ENCODE results near the gene ZNF823. TPM values are rescaled to one million over a fixed set of nuclear protein-coding genes. Genes with fewer than 3 reads are reported as not detected.
A peak's percentile ranks its signal among the peaks of the same experiment; 100 is the strongest.
"Not testable (repeated sequence)": the region's sequence is repeated elsewhere in the genome, so short reads cannot be mapped to it uniquely, and the experiment has no call there.

The ZNF823 gene
- total RNA-seq, 1 donor = 4.8 TPM

- no peak for DNase-seq (ENCODE audit: low read depth in 2 of 3, low spot score in 2 of 3)
Observed at GRCh38 chr19:11684987-11685675, 53.6 kb downstream of the ZNF823 start.

- no peak for DNase-seq (ENCODE audit: low read depth in 2 of 3, low spot score in 2 of 3)
Observed at GRCh38 chr19:11680689-11681302, 58.0 kb downstream of the ZNF823 start.

- no peak for DNase-seq (ENCODE audit: low read depth in 2 of 3, low spot score in 2 of 3)
Observed at GRCh38 chr19:11678504-11678903, 60.2 kb downstream of the ZNF823 start.

DNA sequence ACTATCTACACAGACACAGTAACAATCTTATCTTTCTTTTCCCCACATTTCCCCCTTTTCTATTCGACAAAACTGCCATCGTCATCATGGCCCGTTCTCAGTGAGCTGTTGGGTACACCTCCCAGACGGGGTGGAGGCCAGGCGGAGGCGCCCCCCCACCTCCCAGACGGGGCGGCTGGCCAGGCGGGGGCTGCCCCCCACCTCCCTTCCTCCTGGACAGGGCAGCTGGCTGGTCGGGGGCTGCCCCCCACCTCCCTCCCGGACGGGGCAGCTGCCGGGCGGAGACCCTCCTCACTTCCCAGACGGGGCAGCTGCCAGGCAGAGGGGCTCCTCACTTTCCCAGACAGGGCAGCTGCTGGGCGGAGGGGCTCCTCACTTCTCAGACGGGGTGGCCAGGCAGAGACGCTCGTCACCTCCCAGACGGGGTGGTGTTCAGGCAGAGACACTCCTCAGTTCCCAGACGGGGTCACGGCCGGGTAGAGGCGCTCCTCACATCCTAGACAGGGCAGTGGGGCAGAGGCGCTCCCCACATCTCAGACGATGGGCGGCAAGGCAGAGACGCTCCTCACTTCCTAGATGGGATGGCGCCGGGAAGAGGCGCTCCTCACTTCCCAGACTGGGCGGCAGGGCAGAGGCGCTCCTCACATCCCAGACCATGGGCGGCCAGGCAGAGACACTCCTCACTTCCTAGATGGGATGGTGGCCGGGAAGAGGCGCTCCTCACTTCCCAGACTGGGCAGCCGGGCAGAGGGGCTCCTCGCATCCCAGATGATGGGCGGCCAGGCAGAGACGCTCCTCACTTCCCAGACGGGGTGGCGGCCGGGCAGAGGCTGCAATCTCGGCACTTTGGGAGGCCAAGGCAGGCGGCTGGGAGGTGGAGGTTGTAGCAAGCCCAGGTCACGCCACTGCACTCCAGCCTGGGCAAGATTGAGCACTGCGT is 61.8 kb downstream of the ZNF823 start:
- DNase-seq (ENCODE audit: low read depth in 2 of 3, low spot score in 2 of 3) = not testable (repeated sequence)

GRCh38 chr19:11675569-11675968 is 63.2 kb downstream of the ZNF823 start:
- no peak for DNase-seq (ENCODE audit: low read depth in 2 of 3, low spot score in 2 of 3)

- DNase-seq (ENCODE audit: low read depth in 2 of 3, low spot score in 2 of 3) = no peak
Observed at GRCh38 chr19:11674067-11674492, 64.7 kb downstream of the ZNF823 start.

DNA sequence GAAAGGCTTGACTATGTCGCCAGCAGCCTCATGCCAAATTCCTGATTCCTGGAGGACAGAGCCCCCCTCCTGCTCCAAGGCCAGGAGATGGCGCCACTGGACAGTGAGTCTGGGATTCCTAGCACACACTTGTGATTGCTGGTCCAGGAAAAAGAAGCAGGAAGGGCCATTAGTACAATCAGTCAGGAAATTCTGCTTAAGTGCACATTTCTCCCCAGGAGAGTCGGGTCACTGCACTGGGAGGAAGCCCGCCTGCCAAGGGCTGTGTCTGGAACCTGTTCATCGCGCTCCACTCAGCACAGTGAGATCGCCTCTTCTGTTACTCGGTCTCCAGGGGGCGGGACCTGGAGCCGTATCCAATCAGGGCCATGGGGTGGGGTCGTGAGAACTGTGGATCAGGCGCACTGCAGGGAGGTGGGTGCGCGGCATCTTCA is 65.1 kb downstream of the ZNF823 start:
- peak in 2 of 3 donors; percentile 43 to 55 for DNase-seq (ENCODE audit: low read depth in 2 of 3, low spot score in 2 of 3)

Small RNA genes within 50 kb of the gene (small RNA-seq; reads per million reads assigned to genes)
- gene ZNF833P = not detected

Other genes starting within 250 kb of the ZNF823 start
- gene ZNF653, start 233.1 kb downstream of the ZNF823 start, total RNA-seq = 12.4 TPM
- gene ECSIT, start 209.8 kb downstream of the ZNF823 start, total RNA-seq = 99.4 TPM
- under 0.01 TPM for gene CNN1, start 200.1 kb downstream of the ZNF823 start, total RNA-seq
- 56.3 TPM for gene ELOF1, start 179.7 kb downstream of the ZNF823 start, total RNA-seq
- 18.0 TPM for gene ACP5, start 161.3 kb downstream of the ZNF823 start, total RNA-seq
- 13.5 TPM for gene ZNF627, start 141.5 kb downstream of the ZNF823 start, total RNA-seq
- gene ZNF441, start 28.1 kb upstream of the ZNF823 start, total RNA-seq = 4.6 TPM
- gene ZNF491, start 59.6 kb upstream of the ZNF823 start, total RNA-seq = 1.9 TPM
- gene ZNF440, start 75.3 kb upstream of the ZNF823 start, total RNA-seq = 5.7 TPM
- gene ZNF439, start 109.8 kb upstream of the ZNF823 start, total RNA-seq = 20.2 TPM
- 14.5 TPM for gene ZNF69, start 148.8 kb upstream of the ZNF823 start, total RNA-seq
- gene ZNF700, start 186.2 kb upstream of the ZNF823 start, total RNA-seq = 4.3 TPM
- 1.6 TPM for gene ZNF763, start 226.1 kb upstream of the ZNF823 start, total RNA-seq